HCT116 (cell line): Measurements from ENCODE around the gene ZNF678. TPM values are rescaled to one million over a fixed set of nuclear protein-coding genes. Genes with fewer than 3 reads are reported as not detected.

Source experiments
- ATAC-seq: fragments of 200-7000 bp; cut with Tn5 transposase; 2 replicates; pipeline ENCODE4 v1.9.1; 2020; ENCODE audit warnings: mild to moderate bottlenecking, moderate library complexity
- BruUV-seq: library from RNA; stranded (reverse); fragments of 400-500 nt; replicated peaks from 2 replicates; lab custom pipeline; 2021; lab: Mats Ljungman, UMichigan
- CTCF ChIA-PET: fragments of 300-600 bp; sonication (Branson Sonifier 250); formaldehyde crosslinking; loops from one replicate; lab custom pipeline; 2021; ENCODE audit warnings: antibody characterized with exemption; lab: Charles Lee
- POLR2A ChIA-PET: fragments of 300-600, 350-600 bp; sonication (Branson Sonifier 250); formaldehyde crosslinking; loops from one replicate; lab custom pipeline; 2021; ENCODE audit warnings: antibody characterized with exemption; lab: Charles Lee
- RAD21 ChIA-PET, 2 experiments: fragments of 300-600 bp; sonication (Branson Sonifier 250); formaldehyde crosslinking; loops; one replicate each; lab custom pipeline; 2023; ENCODE audit warnings: low total read pairs in 2 of 2; ENCODE audit not compliant: uncharacterized antibody in 2 of 2, unreplicated experiment in 2 of 2, low non-redundant PET in 1 of 2; lab: Charles Lee
- DNase-seq: peaks from one replicate; pipeline ENCODE4 v3.0.0-alpha.2; 2010; ENCODE audit warnings: low read depth, low spot score
- H2AFZ ChIP-seq: fragments of 200-600 bp; shearing (Covaris generic), sonication (generic); 2 replicates; pipeline ENCODE4 v1.6.1; 2017; ENCODE audit warnings: low read depth, mixed run types, mixed read lengths, antibody characterized with exemption, low read length; ENCODE audit not compliant: poor library complexity, severe bottlenecking
- H3K27ac ChIP-seq: 2 replicates; pipeline ENCODE4 v1.5.1; 2012; ENCODE audit warnings: low read depth, low read length
- H3K27me3 ChIP-seq: fragments of 200-600 bp; sonication (generic); 2 replicates; pipeline ENCODE4 v1.6.1; 2016; ENCODE audit warnings: mixed run types, low read length, mixed read lengths; ENCODE audit not compliant: insufficient read depth
- H3K36me3 ChIP-seq, 2 experiments: fragments of 200-500 bp in 1 of 2; fragments of 200-600 bp in 1 of 2; sonication (Bioruptor generic) in 1 of 2; sonication (generic) in 1 of 2; 2 replicates each; pipeline versions ENCODE4 v1.5.1 to v1.6.1; 2014 to 2016; ENCODE audit warnings: low read length in 2 of 2, inconsistent platforms in 1 of 2, mixed read lengths in 1 of 2, mixed run types in 1 of 2; ENCODE audit not compliant: insufficient read depth in 2 of 2, control insufficient read depth in 1 of 2
- H3K4me1 ChIP-seq, 2 experiments: fragments of 200-600 bp in 1 of 2; sonication (generic) in 1 of 2; 2 replicates each; pipeline versions ENCODE4 v1.5.1 to v1.6.1; 2012 to 2017; ENCODE audit warnings: low read length in 2 of 2, inconsistent platforms in 1 of 2, mild to moderate bottlenecking in 1 of 2, mixed read lengths in 1 of 2, mixed run types in 1 of 2, moderate library complexity in 1 of 2; ENCODE audit not compliant: insufficient read depth in 2 of 2, control insufficient read depth in 1 of 2
- H3K4me2 ChIP-seq: fragments of 200-600 bp; sonication (generic); 2 replicates; pipeline ENCODE4 v1.6.1; 2017; ENCODE audit warnings: mixed run types, low read length, mixed read lengths
- H3K4me3 ChIP-seq, 2 experiments: fragments of 200-600 bp in 1 of 2; sonication (generic) in 1 of 2; replicated peaks in 1 of 2; 2 replicates each; pipeline ENCODE4 v1.5.1; 2011 to 2016; ENCODE audit warnings: low read length in 2 of 2, control low read depth in 1 of 2, low read depth in 1 of 2, mild to moderate bottlenecking in 1 of 2, mixed read lengths in 1 of 2, mixed run types in 1 of 2
- H3K79me2 ChIP-seq: fragments of 200-600 bp; sonication (generic); 2 replicates; pipeline ENCODE4 v1.6.1; 2017; ENCODE audit warnings: mild to moderate bottlenecking, mixed run types, low read length, moderate library complexity, mixed read lengths; ENCODE audit not compliant: insufficient read depth
- H3K9ac ChIP-seq: fragments of 200-600 bp; sonication (generic); 2 replicates; pipeline ENCODE4 v1.6.1; 2016; ENCODE audit warnings: low read length, mixed read lengths
- H3K9me2 ChIP-seq: fragments of 200-600 bp; sonication (generic), shearing (Covaris generic); 2 replicates; pipeline ENCODE4 v1.6.1; 2017; ENCODE audit warnings: mixed run types, mild to moderate bottlenecking, moderate library complexity; ENCODE audit not compliant: insufficient read depth
- H3K9me3 ChIP-seq, 2 experiments: fragments of 200-500 bp in 1 of 2; fragments of 200-600 bp in 1 of 2; sonication (Bioruptor generic) in 1 of 2; sonication (generic) in 1 of 2; 2 replicates each; pipeline ENCODE4 v1.6.1; 2014 to 2017; ENCODE audit warnings: low read length in 2 of 2, mixed read lengths in 2 of 2, inconsistent platforms in 1 of 2, low read depth in 1 of 2, mild to moderate bottlenecking in 1 of 2, mixed run types in 1 of 2, moderate library complexity in 1 of 2; ENCODE audit not compliant: control insufficient read depth in 1 of 2, insufficient read depth in 1 of 2
- H4K20me1 ChIP-seq: fragments of 200-600 bp; sonication (generic), shearing (Covaris generic); 2 replicates; pipeline ENCODE4 v1.6.1; 2017; ENCODE audit warnings: mixed run types, mild to moderate bottlenecking, moderate library complexity; ENCODE audit not compliant: insufficient read depth
- CBX3 ChIP-seq: IDR thresholded peaks from 2 replicates; pipeline ENCODE4 v1.6.1; 2012; ENCODE audit warnings: low read depth
- ELF1 ChIP-seq: IDR thresholded peaks from 2 replicates; pipeline ENCODE4 v1.6.1; 2012; ENCODE audit warnings: low read depth, borderline replicate concordance
- EZH2 ChIP-seq: fragments of 200-600 bp; sonication (generic); IDR thresholded peaks from 2 replicates; pipeline ENCODE4 v1.6.1; 2017; ENCODE audit warnings: antibody characterized with exemption, mixed run types
- MAX ChIP-seq: IDR thresholded peaks from 2 replicates; pipeline ENCODE4 v1.6.1; 2012
- SP1 ChIP-seq: IDR thresholded peaks from 2 replicates; pipeline ENCODE4 v1.6.1; 2012; ENCODE audit warnings: low read depth
- ZNF274 ChIP-seq: fragments of 200-500 bp; sonication (Bioruptor generic); IDR thresholded peaks from 2 replicates; pipeline ENCODE4 v1.6.1; 2014; ENCODE audit warnings: mild to moderate bottlenecking, low read depth, low read length, inconsistent platforms
- intact Hi-C: fragments of 100-400 bp; cut with micrococcal nuclease; formaldehyde crosslinking; loops from 2 replicates; pipeline ENCODE4 v1.10.0; 2022
- total RNA-seq: library from RNA; stranded (reverse); gene quantifications from one replicate; pipeline ENCODE4 v1.2.1, GENCODE V29; 2021; ENCODE audit not compliant: unreplicated experiment
- TF ChIP-seq, protein P1 (sequence below): IDR thresholded peaks from 2 replicates; pipeline ENCODE4 v1.6.1; 2012
- TF ChIP-seq, protein P2 (sequence below): IDR thresholded peaks from 2 replicates; pipeline ENCODE4 v1.6.1; 2011; ENCODE audit warnings: mild to moderate bottlenecking, low read length, moderate library complexity; ENCODE audit not compliant: insufficient replicate concordance; ENCODE audit errors: extremely low read depth

The ZNF678 gene
- total RNA-seq, 1 experiment from 2014 or later = 6.1 TPM

DNA sequence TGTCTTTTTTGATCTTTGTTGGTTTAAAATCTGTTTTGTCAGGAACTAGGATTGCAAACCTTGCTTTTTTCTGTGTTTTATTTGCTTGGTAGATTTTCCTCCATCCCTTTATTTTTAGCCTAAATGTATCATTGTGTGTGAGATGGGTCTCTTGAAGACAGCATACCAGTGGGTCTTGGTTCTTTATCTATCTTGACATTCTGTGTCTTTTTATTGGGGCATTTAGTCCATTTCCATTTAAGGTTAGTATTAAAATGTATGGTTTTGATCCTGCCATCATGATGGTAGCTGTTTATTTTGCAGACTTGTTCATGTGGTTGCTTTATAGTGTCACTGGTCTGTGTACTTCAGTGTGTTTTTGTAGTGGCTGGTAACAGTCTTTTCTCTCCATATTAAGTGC lies 14.1 kb downstream of the ZNF678 start:
- no peak overlapping the region for H3K9ac ChIP-seq
- TF ChIP-seq CBX3 = no peak
- H3K79me2 ChIP-seq = peaks cover 75% of the 10 kb centered on the region
- H3K27me3 ChIP-seq = no peaks in the 10 kb centered on the region
- no peaks in the 10 kb centered on the region for H4K20me1 ChIP-seq
- no peak overlapping the region for H2AFZ ChIP-seq
- POLR2A ChIA-PET = no interaction called here
- H3K4me2 ChIP-seq = no peak overlapping the region
- H3K9me2 ChIP-seq = no peaks in the 10 kb centered on the region
- DNase-seq (no peak), ATAC-seq (no peak)
- peaks cover 8 to 9% of the 10 kb centered on the region in 2 experiments; a peak in 3 of 4 replicates for H3K9me3 ChIP-seq
- H3K27ac ChIP-seq = no peak overlapping the region
- intact Hi-C loops = no loop called here
- no peaks in the 10 kb centered on the region for H3K4me1 ChIP-seq
- H3K4me3 ChIP-seq = no peak overlapping the region
- CTCF ChIA-PET = no interaction called here
- no TSS peak for BruUV-seq
- H3K36me3 ChIP-seq = no peaks in the 10 kb centered on the region
- RAD21 ChIA-PET = no interaction called here

DNA sequence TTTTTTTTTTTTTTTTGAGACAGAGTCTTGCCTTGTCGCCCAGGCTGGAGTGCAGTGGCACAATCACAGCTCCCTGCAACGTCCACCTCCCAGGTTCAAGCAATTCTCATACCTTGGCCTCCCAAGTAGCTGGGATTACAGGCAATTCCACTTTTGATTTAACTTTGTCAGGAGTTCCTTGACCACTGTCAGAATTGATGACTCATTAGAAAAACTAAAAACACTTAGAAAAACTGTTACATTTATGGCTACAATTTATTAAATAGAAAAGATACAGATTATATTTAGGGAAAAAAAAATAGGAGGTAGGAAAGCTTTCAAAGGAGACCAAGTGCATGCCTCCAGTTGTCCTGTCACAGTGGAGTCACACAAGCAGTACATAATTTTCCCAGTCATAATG lies 20.0 kb downstream of the ZNF678 start:
- Histone ChIP-seq H3K4me2 (no peak overlapping the region), H3K9me2 (no peaks in the 10 kb centered on the region), H3K4me3 (no peak overlapping the region), H4K20me1 (no peaks in the 10 kb centered on the region), H3K9ac (no peak overlapping the region), H3K79me2 (peaks cover 31% of the 10 kb centered on the region), H3K9me3 (no peaks in the 10 kb centered on the region), H3K36me3 (no peaks in the 10 kb centered on the region), H3K27ac (no peak overlapping the region), H2AFZ (no peak overlapping the region), H3K27me3 (no peaks in the 10 kb centered on the region), H3K4me1 (no peaks in the 10 kb centered on the region)
- intact Hi-C loops = loop anchor here (10.0 kb wide), 1 partner anchor 111 kb away; no protein-coding TSS in a partner anchor
- no TSS peak for BruUV-seq
- POLR2A ChIA-PET = no interaction called here
- RAD21 ChIA-PET = no interaction called here
- CTCF ChIA-PET = no interaction called here
- DNase-seq (no peak), ATAC-seq (no peak)
- TF ChIP-seq, protein P1, sequence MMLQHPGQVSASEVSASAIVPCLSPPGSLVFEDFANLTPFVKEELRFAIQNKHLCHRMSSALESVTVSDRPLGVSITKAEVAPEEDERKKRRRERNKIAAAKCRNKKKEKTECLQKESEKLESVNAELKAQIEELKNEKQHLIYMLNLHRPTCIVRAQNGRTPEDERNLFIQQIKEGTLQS = no peak

GRCh38 chr1:227586733-227587132 lies 23.4 kb downstream of the ZNF678 start:
- Histone ChIP-seq H3K9me2 (no peaks in the 10 kb centered on the region), H4K20me1 (no peaks in the 10 kb centered on the region), H3K27ac (no peak overlapping the region), H3K79me2 (peaks cover 9% of the 10 kb centered on the region; the same call in 1 of the 2 replicates), H3K9me3 (no peaks in the 10 kb centered on the region), H3K4me1 (no peaks in the 10 kb centered on the region), H2AFZ (no peak overlapping the region), H3K4me3 (no peak overlapping the region), H3K27me3 (no peaks in the 10 kb centered on the region), H3K9ac (no peak overlapping the region), H3K36me3 (no peaks in the 10 kb centered on the region), H3K4me2 (no peak overlapping the region)
- RAD21 ChIA-PET = no interaction called here
- POLR2A ChIA-PET = no interaction called here
- intact Hi-C loops = loop anchor here (10.0 kb wide), 1 partner anchor 108 kb away; no protein-coding TSS in a partner anchor
- CTCF ChIA-PET = no interaction called here
- ATAC-seq (no peak), DNase-seq (no peak)
- no TSS peak for BruUV-seq
- TF ChIP-seq EZH2 = no peak
- no peak for TF ChIP-seq MAX
- TF ChIP-seq ELF1 = no peak
- TF ChIP-seq, protein P1 = no peak
- TF ChIP-seq SP1 = no peak
- no peak for TF ChIP-seq ZNF274
- TF ChIP-seq, protein P2, sequence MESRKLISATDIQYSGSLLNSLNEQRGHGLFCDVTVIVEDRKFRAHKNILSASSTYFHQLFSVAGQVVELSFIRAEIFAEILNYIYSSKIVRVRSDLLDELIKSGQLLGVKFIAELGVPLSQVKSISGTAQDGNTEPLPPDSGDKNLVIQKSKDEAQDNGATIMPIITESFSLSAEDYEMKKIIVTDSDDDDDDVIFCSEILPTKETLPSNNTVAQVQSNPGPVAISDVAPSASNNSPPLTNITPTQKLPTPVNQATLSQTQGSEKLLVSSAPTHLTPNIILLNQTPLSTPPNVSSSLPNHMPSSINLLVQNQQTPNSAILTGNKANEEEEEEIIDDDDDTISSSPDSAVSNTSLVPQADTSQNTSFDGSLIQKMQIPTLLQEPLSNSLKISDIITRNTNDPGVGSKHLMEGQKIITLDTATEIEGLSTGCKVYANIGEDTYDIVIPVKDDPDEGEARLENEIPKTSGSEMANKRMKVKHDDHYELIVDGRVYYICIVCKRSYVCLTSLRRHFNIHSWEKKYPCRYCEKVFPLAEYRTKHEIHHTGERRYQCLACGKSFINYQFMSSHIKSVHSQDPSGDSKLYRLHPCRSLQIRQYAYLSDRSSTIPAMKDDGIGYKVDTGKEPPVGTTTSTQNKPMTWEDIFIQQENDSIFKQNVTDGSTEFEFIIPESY = no peak
